NCI-H1092 (cell line): ENCODE measurements around the gene KIF2A.

ENCODE experiments used
- DNase-seq: peaks from one replicate; lab custom pipeline; 2025; lab: John Stamatoyannopoulos, UW

The KIF2A gene

GRCh38 chr5:62328772-62329491 is 22.9 kb downstream of the KIF2A start:
- no peak for DNase-seq

- no peak for DNase-seq
Observed at GRCh38 chr5:62330302-62330701, 24.3 kb downstream of the KIF2A start.

GRCh38 chr5:62331921-62332320 is 25.9 kb downstream of the KIF2A start:
- DNase-seq: no peak

- DNase-seq: no peak
Observed at GRCh38 chr5:62333250-62333794, 27.3 kb downstream of the KIF2A start.

- no peak for DNase-seq
Observed at GRCh38 chr5:62334082-62334481, 28.1 kb downstream of the KIF2A start.

GRCh38 chr5:62340392-62340791 is 34.4 kb downstream of the KIF2A start:
- DNase-seq: no peak

- DNase-seq: no peak
Observed at GRCh38 chr5:62340979-62341378, 35.0 kb downstream of the KIF2A start.

GRCh38 chr5:62341783-62342475 is 35.9 kb downstream of the KIF2A start:
- no peak for DNase-seq

- DNase-seq: no peak
Observed at GRCh38 chr5:62342476-62342837, 36.5 kb downstream of the KIF2A start.

GRCh38 chr5:62343428-62343827 is 37.4 kb downstream of the KIF2A start:
- DNase-seq: no peak

- DNase-seq: no peak
Observed at GRCh38 chr5:62346748-62347147, 40.7 kb downstream of the KIF2A start.

GRCh38 chr5:62347928-62348327 is 41.9 kb downstream of the KIF2A start:
- DNase-seq: no peak

- DNase-seq: no peak
Observed at GRCh38 chr5:62348723-62349481, 42.9 kb downstream of the KIF2A start.

GRCh38 chr5:62354028-62354874 is 48.2 kb downstream of the KIF2A start:
- DNase-seq: peak; percentile 1

GRCh38 chr5:62362701-62363100 is 56.7 kb downstream of the KIF2A start:
- no peak for DNase-seq

- no peak for DNase-seq
Observed at GRCh38 chr5:62369039-62369438, 63.0 kb downstream of the KIF2A start.

GRCh38 chr5:62371409-62371808 is 65.4 kb downstream of the KIF2A start:
- no peak for DNase-seq

GRCh38 chr5:62372600-62372999 is 66.6 kb downstream of the KIF2A start:
- DNase-seq: no peak

- no peak for DNase-seq
Observed at GRCh38 chr5:62373382-62373781, 67.4 kb downstream of the KIF2A start.

- no peak for DNase-seq
Observed at GRCh38 chr5:62374090-62374489, 68.1 kb downstream of the KIF2A start.

- DNase-seq: no peak
Observed at GRCh38 chr5:62375627-62376026, 69.6 kb downstream of the KIF2A start.

- no peak for DNase-seq
Observed at GRCh38 chr5:62376064-62376463, 70.1 kb downstream of the KIF2A start.
